ENCODE measurements around the gene FPR2. TPM values are rescaled to one million over a fixed set of nuclear protein-coding genes. Genes with fewer than 3 reads are reported as not detected.

The FPR2 gene
- total RNA-seq, 1 donor from 2014 or later, result not detected

GRCh38 chr19:51788029-51788428 lies 27.0 kb downstream of the FPR2 start:
- H3K4me3 ChIP-seq (ENCODE audit: insufficient read depth, low read depth, low read length), result no peak overlapping the region
- FAIRE-seq (no peak), DNase-seq (ENCODE audit: low read depth) (no peak)
- Mint-ChIP-seq H3K4me1 (ENCODE audit: low read depth, unreplicated experiment) (no peaks in the 10 kb centered on the region), H3K27me3 (ENCODE audit: low read depth, unreplicated experiment) (no peaks in the 10 kb centered on the region), H3K36me3 (ENCODE audit: low read depth, unreplicated experiment) (no peaks in the 10 kb centered on the region), H3K9me3 (ENCODE audit: unreplicated experiment) (peaks cover 11% of the 10 kb centered on the region), H3K4me3 (ENCODE audit: unreplicated experiment) (no peak overlapping the region), H3K27ac (ENCODE audit: unreplicated experiment) (no peak overlapping the region)
- H3K36me3 ChIP-seq (ENCODE audit: insufficient read depth, low read length), result no peaks in the 10 kb centered on the region
- no peak overlapping the region for H3K27ac ChIP-seq (ENCODE audit: low read depth, low read length)
- no peaks in the 10 kb centered on the region for H3K79me2 ChIP-seq (ENCODE audit: insufficient read depth, low read length)
- no peak overlapping the region for H2AFZ ChIP-seq (ENCODE audit: low read depth, low read length)
- TF ChIP-seq CTCF (IDR thresholded peaks at IDR 0.05; ENCODE audit: insufficient read depth, low read depth, low read length), result no peak
- no peak for TF ChIP-seq EZH2 (IDR thresholded peaks at IDR 0.05; ENCODE audit: insufficient read depth, low read length)
- no peak overlapping the region for H3K9ac ChIP-seq (ENCODE audit: low read length)
- H3K9me3 ChIP-seq (ENCODE audit: insufficient read depth, low read depth, low read length), result peaks cover 3% of the 10 kb centered on the region
- H3K4me2 ChIP-seq (ENCODE audit: low read length), result no peak overlapping the region
- no peaks in the 10 kb centered on the region for H3K4me1 ChIP-seq (ENCODE audit: insufficient read depth, low read length)
- no peaks in the 10 kb centered on the region for H3K27me3 ChIP-seq (ENCODE audit: insufficient read depth, low read length)
- H4K20me1 ChIP-seq (ENCODE audit: insufficient read depth, low read length), result no peaks in the 10 kb centered on the region

GRCh38 chr19:51789061-51789795 lies 28.2 kb downstream of the FPR2 start:
- peak; percentile 26 for FAIRE-seq
- no peaks in the 10 kb centered on the region for H3K36me3 ChIP-seq (ENCODE audit: insufficient read depth, low read length)
- peaks cover 11% of the 10 kb centered on the region for H3K9me3 Mint-ChIP-seq (ENCODE audit: unreplicated experiment)

More at GRCh38 chr19:51789061-51789795, 28.2 kb downstream of the FPR2 start:
- H3K79me2 ChIP-seq (ENCODE audit: insufficient read depth, low read length), result no peaks in the 10 kb centered on the region
- no peaks in the 10 kb centered on the region for H3K4me1 ChIP-seq (ENCODE audit: insufficient read depth, low read length)
- Mint-ChIP-seq H3K4me3 (ENCODE audit: unreplicated experiment) (no peak overlapping the region), H3K27ac (ENCODE audit: unreplicated experiment) (no peak overlapping the region), H3K27me3 (ENCODE audit: low read depth, unreplicated experiment) (no peaks in the 10 kb centered on the region), H3K4me1 (ENCODE audit: low read depth, unreplicated experiment) (no peaks in the 10 kb centered on the region), H3K36me3 (ENCODE audit: low read depth, unreplicated experiment) (no peaks in the 10 kb centered on the region)
- no peak for DNase-seq (ENCODE audit: low read depth)
- H3K4me3 ChIP-seq (ENCODE audit: insufficient read depth, low read depth, low read length), result no peak overlapping the region
- H3K27ac ChIP-seq (ENCODE audit: low read depth, low read length), result peak overlapping the region; percentile 11
- no peak overlapping the region for H3K4me2 ChIP-seq (ENCODE audit: low read length)
- H3K9ac ChIP-seq (ENCODE audit: low read length), result no peak overlapping the region
- no peaks in the 10 kb centered on the region for H3K27me3 ChIP-seq (ENCODE audit: insufficient read depth, low read length)
- no peaks in the 10 kb centered on the region for H4K20me1 ChIP-seq (ENCODE audit: insufficient read depth, low read length)
- H3K9me3 ChIP-seq (ENCODE audit: insufficient read depth, low read depth, low read length), result peaks cover 3% of the 10 kb centered on the region
- TF ChIP-seq EZH2 (IDR thresholded peaks at IDR 0.05; ENCODE audit: insufficient read depth, low read length) (no peak), CTCF (IDR thresholded peaks at IDR 0.05; ENCODE audit: insufficient read depth, low read depth, low read length) (no peak)
- H2AFZ ChIP-seq (ENCODE audit: low read depth, low read length), result no peak overlapping the region

Measured in astrocyte (in vitro differentiated cells and primary cell).